ENCODE data around the gene ATPAF1.

The ATPAF1 gene

GRCh38 chr1:46667782-46668760 is at the start of gene ATPAF1:
ATPAF1 (minus strand) TSS chr1:46668364; CDS start chr1:46668322, 42 bp downstream.
- DNase-seq (ENCODE audit: extremely low read depth, low read depth) = peak; percentile 53
- H3K4me3 ChIP-seq (replicated peaks; ENCODE audit: low read depth, low read length) = peak within 1 kb of the TSS; percentile 83
- TF ChIP-seq, protein P1, sequence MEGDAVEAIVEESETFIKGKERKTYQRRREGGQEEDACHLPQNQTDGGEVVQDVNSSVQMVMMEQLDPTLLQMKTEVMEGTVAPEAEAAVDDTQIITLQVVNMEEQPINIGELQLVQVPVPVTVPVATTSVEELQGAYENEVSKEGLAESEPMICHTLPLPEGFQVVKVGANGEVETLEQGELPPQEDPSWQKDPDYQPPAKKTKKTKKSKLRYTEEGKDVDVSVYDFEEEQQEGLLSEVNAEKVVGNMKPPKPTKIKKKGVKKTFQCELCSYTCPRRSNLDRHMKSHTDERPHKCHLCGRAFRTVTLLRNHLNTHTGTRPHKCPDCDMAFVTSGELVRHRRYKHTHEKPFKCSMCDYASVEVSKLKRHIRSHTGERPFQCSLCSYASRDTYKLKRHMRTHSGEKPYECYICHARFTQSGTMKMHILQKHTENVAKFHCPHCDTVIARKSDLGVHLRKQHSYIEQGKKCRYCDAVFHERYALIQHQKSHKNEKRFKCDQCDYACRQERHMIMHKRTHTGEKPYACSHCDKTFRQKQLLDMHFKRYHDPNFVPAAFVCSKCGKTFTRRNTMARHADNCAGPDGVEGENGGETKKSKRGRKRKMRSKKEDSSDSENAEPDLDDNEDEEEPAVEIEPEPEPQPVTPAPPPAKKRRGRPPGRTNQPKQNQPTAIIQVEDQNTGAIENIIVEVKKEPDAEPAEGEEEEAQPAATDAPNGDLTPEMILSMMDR (IDR thresholded peaks at IDR 0.05; ENCODE audit: low read depth, low read length, missing control alignments) = no peak

- TF ChIP-seq, protein P1 (IDR thresholded peaks at IDR 0.05; ENCODE audit: low read depth, low read length, missing control alignments) = no peak
- no peak for DNase-seq (ENCODE audit: extremely low read depth, low read depth)
- H3K4me3 ChIP-seq (replicated peaks; ENCODE audit: low read depth, low read length) = peak overlapping the region; percentile 91
These were observed 49.5 kb upstream of the ATPAF1 start for GRCh38 chr1:46717654-46718053.

GRCh38 chr1:46714976-46715375 is 46.8 kb upstream of the ATPAF1 start:
- no peak overlapping the region for H3K4me3 ChIP-seq (replicated peaks; ENCODE audit: low read depth, low read length)
- TF ChIP-seq, protein P1 (IDR thresholded peaks at IDR 0.05; ENCODE audit: low read depth, low read length, missing control alignments) = no peak
- DNase-seq (ENCODE audit: extremely low read depth, low read depth) = no peak

DNA sequence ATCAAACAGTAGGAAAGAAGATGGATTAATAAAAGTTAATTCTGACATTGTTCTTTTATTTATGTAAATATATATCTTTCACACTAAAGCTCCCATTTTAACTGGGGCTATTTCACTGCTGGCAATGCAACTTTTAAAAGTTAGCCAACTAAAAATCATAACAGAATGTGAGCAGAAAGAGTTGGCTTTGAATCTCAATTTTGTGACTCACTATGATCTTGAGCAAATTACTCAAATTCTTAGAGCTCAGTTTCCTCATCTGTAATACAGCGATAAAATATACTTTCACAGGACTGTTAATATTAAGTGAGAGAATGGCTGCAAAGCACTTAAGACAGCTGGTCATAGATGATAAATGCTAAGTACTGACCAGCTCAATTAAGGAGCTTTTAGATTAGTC is 40.0 kb upstream of the ATPAF1 start:
- TF ChIP-seq, protein P1 (IDR thresholded peaks at IDR 0.05; ENCODE audit: low read depth, low read length, missing control alignments) = no peak
- no peak overlapping the region for H3K4me3 ChIP-seq (replicated peaks; ENCODE audit: low read depth, low read length)
- DNase-seq (ENCODE audit: extremely low read depth, low read depth) = no peak

DNA sequence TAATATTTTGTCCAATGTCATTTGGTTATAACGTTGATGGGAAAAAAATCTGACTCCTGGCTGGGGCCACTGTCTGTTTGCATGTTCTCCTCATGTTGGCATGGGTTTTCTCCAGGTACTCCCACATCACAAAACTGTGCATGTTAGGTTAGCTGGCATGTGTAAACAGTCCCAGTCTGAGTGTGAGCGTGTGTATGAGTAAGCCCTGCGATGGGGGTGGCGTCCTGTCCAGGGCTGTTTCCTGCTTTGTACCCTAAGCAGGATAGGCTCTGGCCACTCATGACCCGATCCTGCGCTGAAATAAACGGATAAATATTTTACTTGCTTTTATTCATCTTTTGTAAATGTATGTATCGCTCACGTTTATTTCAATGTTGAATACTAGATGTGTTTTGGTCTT is 37.2 kb upstream of the ATPAF1 start:
- no peak for DNase-seq (ENCODE audit: extremely low read depth, low read depth)
- TF ChIP-seq, protein P1 (IDR thresholded peaks at IDR 0.05; ENCODE audit: low read depth, low read length, missing control alignments) = no peak
- H3K4me3 ChIP-seq (replicated peaks; ENCODE audit: low read depth, low read length) = no peak overlapping the region

DNA sequence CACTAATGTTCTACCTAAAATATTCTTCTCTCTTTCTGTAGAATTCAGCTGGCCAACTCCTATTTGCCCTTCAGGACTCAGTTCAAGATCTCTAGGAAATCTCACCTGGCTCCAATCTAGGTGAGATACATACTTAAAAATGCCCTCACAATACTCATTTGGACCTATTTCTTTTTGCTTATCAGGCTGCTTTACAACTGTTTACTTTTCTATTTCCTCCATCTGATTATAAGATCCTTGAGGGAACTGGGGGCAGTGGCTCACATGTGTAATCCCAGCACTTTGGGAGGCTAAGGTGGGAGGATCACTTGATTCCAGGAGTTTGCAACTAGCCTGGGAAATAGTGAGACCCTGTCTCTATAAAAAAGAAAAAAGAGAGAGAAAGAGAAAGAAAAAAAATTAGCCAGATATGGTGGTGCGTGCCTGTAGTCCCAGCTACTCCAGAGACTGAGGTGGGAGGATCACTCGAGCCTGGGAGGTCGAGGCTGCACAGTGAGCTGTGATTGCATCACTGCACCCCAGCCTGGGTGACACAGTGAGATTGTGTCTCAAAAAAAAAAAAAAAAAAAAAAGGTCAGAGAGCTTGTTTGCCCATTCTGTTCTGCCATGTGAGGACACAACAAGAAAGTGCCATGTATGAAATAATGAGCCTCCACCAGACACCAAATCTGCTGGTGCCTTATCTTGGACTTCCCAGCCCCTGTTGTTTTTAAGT is 35.9 kb upstream of the ATPAF1 start:
- TF ChIP-seq, protein P1 (IDR thresholded peaks at IDR 0.05; ENCODE audit: low read depth, low read length, missing control alignments) = no peak
- H3K4me3 ChIP-seq (replicated peaks; ENCODE audit: low read depth, low read length) = no peak overlapping the region
- no peak for DNase-seq (ENCODE audit: extremely low read depth, low read depth)

Data from HFF-Myc (cell line).